ENCODE data around the gene INAVA. TPM values are rescaled to one million over a fixed set of nuclear protein-coding genes. Genes with fewer than 3 reads are reported as not detected.

The INAVA gene
- total and polyA plus RNA-seq, 2 experiments from 2014 or later, result 51.0 to 79.7 TPM

GRCh38 chr1:200922406-200922805 lies 27.7 kb downstream of the INAVA start:
- no peaks in the 10 kb centered on the region for H3K9me3 ChIP-seq (ENCODE audit: low read depth)
- H4K20me1 ChIP-seq (ENCODE audit: insufficient read depth, poor library complexity, severe bottlenecking), result no peaks in the 10 kb centered on the region
- no peak overlapping the region for H3K4me3 ChIP-seq
- H3K27ac ChIP-seq, result no peak overlapping the region
- no peak overlapping the region for H2AFZ ChIP-seq
- WGBS (ENCODE audit: low lambda C conversion rate, missing lambda C conversion rate), result 98% methylated on average over 2 of the region's 2 CpGs
- no peak for DNase-seq (ENCODE audit: low spot score)
- TF ChIP-seq EZH2phosphoT487 (IDR thresholded peaks at IDR 0.05; ENCODE audit: low read depth, severe bottlenecking, unreplicated experiment) (no peak), EZH2 (IDR thresholded peaks at IDR 0.05; ENCODE audit: borderline replicate concordance) (no peak), CTCF (IDR thresholded peaks at IDR 0.05; ENCODE audit: poor library complexity) (no peak)
- no peaks in the 10 kb centered on the region for H3K4me1 ChIP-seq (ENCODE audit: insufficient read depth)
- H3K79me2 ChIP-seq, result no peaks in the 10 kb centered on the region
- H3K9me2 ChIP-seq (replicated peaks; ENCODE audit: insufficient read depth), result no peaks in the 10 kb centered on the region
- no peaks in the 10 kb centered on the region for H3K36me3 ChIP-seq (replicated peaks; ENCODE audit: insufficient read depth, low read depth)
- no peaks in the 10 kb centered on the region for H3K27me3 ChIP-seq
- H3K4me2 ChIP-seq, result no peak overlapping the region

- no peaks in the 10 kb centered on the region for H3K4me1 ChIP-seq (ENCODE audit: insufficient read depth)
- H4K20me1 ChIP-seq (ENCODE audit: insufficient read depth, poor library complexity, severe bottlenecking), result no peaks in the 10 kb centered on the region
- H3K36me3 ChIP-seq (replicated peaks; ENCODE audit: insufficient read depth, low read depth), result no peaks in the 10 kb centered on the region
- TF ChIP-seq EZH2 (IDR thresholded peaks at IDR 0.05; ENCODE audit: borderline replicate concordance) (no peak), EZH2phosphoT487 (IDR thresholded peaks at IDR 0.05; ENCODE audit: low read depth, severe bottlenecking, unreplicated experiment) (no peak), CTCF (IDR thresholded peaks at IDR 0.05; ENCODE audit: poor library complexity) (no peak)
- no peak overlapping the region for H3K4me3 ChIP-seq
- H3K27ac ChIP-seq, result no peak overlapping the region
- DNase-seq (ENCODE audit: low spot score), result no peak
- H3K27me3 ChIP-seq, result no peaks in the 10 kb centered on the region
- no peaks in the 10 kb centered on the region for H3K79me2 ChIP-seq
- H3K4me2 ChIP-seq, result no peak overlapping the region
- WGBS (ENCODE audit: low lambda C conversion rate, missing lambda C conversion rate), result 81% methylated on average over 1 of the region's 1 CpG
- no peaks in the 10 kb centered on the region for H3K9me2 ChIP-seq (replicated peaks; ENCODE audit: insufficient read depth)
- H2AFZ ChIP-seq, result no peak overlapping the region
- no peaks in the 10 kb centered on the region for H3K9me3 ChIP-seq (ENCODE audit: low read depth)
Measured at GRCh38 chr1:200923601-200924000, 28.9 kb downstream of the INAVA start.

- H3K9me3 ChIP-seq (ENCODE audit: low read depth), result no peaks in the 10 kb centered on the region
- H3K4me1 ChIP-seq (ENCODE audit: insufficient read depth), result no peaks in the 10 kb centered on the region
- 88% methylated on average over 4 of the region's 4 CpGs for WGBS (ENCODE audit: low lambda C conversion rate, missing lambda C conversion rate)
Measured at GRCh38 chr1:200925831-200926230, 31.1 kb downstream of the INAVA start.

More at GRCh38 chr1:200925831-200926230, 31.1 kb downstream of the INAVA start:
- Histone ChIP-seq H3K27ac (no peak overlapping the region), H3K4me2 (no peak overlapping the region), H3K4me3 (no peak overlapping the region), H3K9me2 (replicated peaks; ENCODE audit: insufficient read depth) (no peaks in the 10 kb centered on the region), H3K79me2 (no peaks in the 10 kb centered on the region), H4K20me1 (ENCODE audit: insufficient read depth, poor library complexity, severe bottlenecking) (no peaks in the 10 kb centered on the region), H3K27me3 (no peaks in the 10 kb centered on the region), H2AFZ (no peak overlapping the region), H3K36me3 (replicated peaks; ENCODE audit: insufficient read depth, low read depth) (no peaks in the 10 kb centered on the region)
- no peak for DNase-seq (ENCODE audit: low spot score)
- TF ChIP-seq EZH2phosphoT487 (IDR thresholded peaks at IDR 0.05; ENCODE audit: low read depth, severe bottlenecking, unreplicated experiment), result no peak
- TF ChIP-seq EZH2 (IDR thresholded peaks at IDR 0.05; ENCODE audit: borderline replicate concordance), result no peak
- TF ChIP-seq CTCF (IDR thresholded peaks at IDR 0.05; ENCODE audit: poor library complexity), result no peak
